ENCODE measurements around the gene LRP1B. TPM values are rescaled to one million over a fixed set of nuclear protein-coding genes. Genes with fewer than 3 reads are reported as not detected.

The LRP1B gene
- total RNA-seq, 2 donors from 2014 or later: 0.79 to 1.8 TPM

DNA sequence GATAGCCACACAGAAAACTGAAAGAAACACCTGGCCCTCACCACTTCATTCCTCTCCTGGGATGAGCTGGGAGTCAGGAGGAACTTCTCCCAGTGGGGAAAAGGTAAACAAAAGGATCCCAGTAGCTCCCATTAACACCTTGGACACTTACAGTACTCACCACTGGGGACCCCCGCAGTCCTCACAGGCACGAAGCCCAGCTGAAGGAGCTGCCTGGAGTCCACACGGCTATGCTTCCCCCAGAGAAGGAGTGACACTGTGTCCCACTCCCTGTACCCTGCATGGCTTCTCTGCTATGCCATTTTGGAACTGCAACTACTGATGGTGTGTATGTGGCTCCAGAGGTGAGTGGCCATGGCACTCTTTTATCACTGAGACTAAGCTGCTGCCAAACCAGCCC is 1565.1 kb downstream of the LRP1B start:
- no peak overlapping the region for H3K9ac ChIP-seq (ENCODE audit: extremely low read depth, low read length, poor library complexity, severe bottlenecking)
- Mint-ChIP-seq H3K9me3 (no peaks in the 10 kb centered on the region), H3K4me3 (no peak overlapping the region), H3K27me3 (ENCODE audit: insufficient read depth) (no peaks in the 10 kb centered on the region), H3K4me1 (peaks cover 7% of the 10 kb centered on the region), H3K36me3 (ENCODE audit: low read depth) (no peaks in the 10 kb centered on the region), H3K27ac (no peak overlapping the region)
- no peak overlapping the region for H3K4me3 ChIP-seq (ENCODE audit: low read length)
- H3K9me3 ChIP-seq (ENCODE audit: control insufficient read depth, low read length): no peaks in the 10 kb centered on the region
- no peaks in the 10 kb centered on the region for H3K4me1 ChIP-seq (ENCODE audit: control insufficient read depth, insufficient read depth, low read length)
- 61% methylated on average over 3 of the region's 3 CpGs; no CpG with 5 or more reads in 1 of the 2 experiments for WGBS, 2 experiments (ENCODE audit: insufficient coverage in 1 of 2, insufficient read length in 1 of 2)
- no peaks in the 10 kb centered on the region for H3K36me3 ChIP-seq (ENCODE audit: control insufficient read depth, insufficient read depth, low read length)
- DNase-seq: peak; percentile 86
- peak; percentile 50 for TF ChIP-seq CTCF (conservative IDR thresholded peaks at IDR 0.05)
- H3K27me3 ChIP-seq (ENCODE audit: control insufficient read depth, insufficient read depth, low read length, poor library complexity, severe bottlenecking): no peaks in the 10 kb centered on the region
- H3K27ac ChIP-seq (ENCODE audit: low read depth, low read length): no peak overlapping the region

DNA sequence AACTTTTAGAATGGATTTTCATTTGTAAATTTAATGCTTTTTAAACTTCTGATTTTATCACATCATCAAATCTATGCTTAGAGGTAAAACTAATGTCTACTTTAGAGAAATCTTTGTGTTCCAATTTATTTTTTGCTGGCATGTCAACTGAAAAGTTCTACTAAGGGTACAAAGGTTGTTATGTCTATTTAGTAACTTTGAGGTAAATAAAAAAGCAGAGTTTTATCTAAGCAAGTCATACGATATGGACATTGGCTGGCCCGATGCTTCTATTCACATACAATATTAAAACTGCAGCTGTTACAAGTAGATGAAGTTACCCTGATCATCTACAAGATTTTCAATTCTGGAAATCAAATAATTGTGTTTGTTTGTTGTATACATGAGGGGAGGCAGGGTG is 1575.1 kb downstream of the LRP1B start:
- Histone ChIP-seq H3K9ac (ENCODE audit: extremely low read depth, low read length, poor library complexity, severe bottlenecking) (no peak overlapping the region), H3K27me3 (ENCODE audit: control insufficient read depth, insufficient read depth, low read length, poor library complexity, severe bottlenecking) (no peaks in the 10 kb centered on the region), H3K27ac (ENCODE audit: low read depth, low read length) (no peak overlapping the region), H3K36me3 (ENCODE audit: control insufficient read depth, insufficient read depth, low read length) (no peaks in the 10 kb centered on the region), H3K4me3 (ENCODE audit: low read length) (no peak overlapping the region), H3K9me3 (ENCODE audit: control insufficient read depth, low read length) (no peaks in the 10 kb centered on the region), H3K4me1 (ENCODE audit: control insufficient read depth, insufficient read depth, low read length) (no peaks in the 10 kb centered on the region)
- Mint-ChIP-seq H3K27ac (no peak overlapping the region), H3K9me3 (no peaks in the 10 kb centered on the region), H3K27me3 (ENCODE audit: insufficient read depth) (no peaks in the 10 kb centered on the region), H3K36me3 (ENCODE audit: low read depth) (no peaks in the 10 kb centered on the region), H3K4me1 (no peaks in the 10 kb centered on the region), H3K4me3 (no peak overlapping the region)
- 85% methylated on average over 2 of the region's 2 CpGs; no CpG with 5 or more reads in 1 of the 2 experiments for WGBS, 2 experiments (ENCODE audit: insufficient coverage in 1 of 2, insufficient read length in 1 of 2)
- TF ChIP-seq CTCF (conservative IDR thresholded peaks at IDR 0.05): no peak
- no peak for DNase-seq

DNA sequence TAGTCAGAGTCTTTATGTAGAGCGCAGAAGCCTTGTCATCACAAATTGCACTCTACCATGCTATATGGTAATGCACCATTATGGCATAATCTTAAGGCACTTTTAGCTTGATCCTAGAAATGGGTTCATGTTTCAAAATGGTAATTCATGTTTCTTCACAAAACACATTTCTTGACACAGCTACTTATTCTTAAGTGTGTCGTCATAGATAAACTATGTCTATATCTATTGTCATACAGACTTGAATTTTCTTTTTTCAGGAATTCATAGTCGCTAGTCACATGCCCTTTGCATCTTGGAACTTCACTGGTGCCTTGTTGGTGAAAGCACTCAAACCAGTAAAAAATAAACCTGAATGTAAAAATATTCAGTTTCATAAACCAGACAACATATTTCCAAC is 1578.2 kb downstream of the LRP1B start:
- no peak overlapping the region for H3K4me3 Mint-ChIP-seq
- no peak for DNase-seq
- TF ChIP-seq CTCF (conservative IDR thresholded peaks at IDR 0.05): no peak
- H3K27me3 Mint-ChIP-seq (ENCODE audit: insufficient read depth): no peaks in the 10 kb centered on the region
- no peak overlapping the region for H3K27ac ChIP-seq (ENCODE audit: low read depth, low read length)
- no peak overlapping the region for H3K27ac Mint-ChIP-seq
- H3K4me1 Mint-ChIP-seq: no peaks in the 10 kb centered on the region
- 92 to 94% methylated on average over 2 to 3 of the region's 3 CpGs for WGBS, 2 experiments (ENCODE audit: insufficient coverage in 1 of 2, insufficient read length in 1 of 2)
- H3K9me3 ChIP-seq (ENCODE audit: control insufficient read depth, low read length): no peaks in the 10 kb centered on the region
- H3K4me3 ChIP-seq (ENCODE audit: low read length): no peak overlapping the region
- no peak overlapping the region for H3K9ac ChIP-seq (ENCODE audit: extremely low read depth, low read length, poor library complexity, severe bottlenecking)
- H3K36me3 Mint-ChIP-seq (ENCODE audit: low read depth): no peaks in the 10 kb centered on the region
- no peaks in the 10 kb centered on the region for H3K9me3 Mint-ChIP-seq
- no peaks in the 10 kb centered on the region for H3K36me3 ChIP-seq (ENCODE audit: control insufficient read depth, insufficient read depth, low read length)
- no peaks in the 10 kb centered on the region for H3K4me1 ChIP-seq (ENCODE audit: control insufficient read depth, insufficient read depth, low read length)
- no peaks in the 10 kb centered on the region for H3K27me3 ChIP-seq (ENCODE audit: control insufficient read depth, insufficient read depth, low read length, poor library complexity, severe bottlenecking)
